Dermis blood vessel endothelial cell (primary cell): ENCODE results near the gene ERMP1. TPM values are rescaled to one million over a fixed set of nuclear protein-coding genes. Genes with fewer than 3 reads are reported as not detected.
"Not testable (repeated sequence)": the region's sequence is repeated elsewhere in the genome, so short reads cannot be mapped to it uniquely, and the experiment has no call there.

ENCODE experiments used
- DNase-seq: peaks from one replicate; pipeline ENCODE4 v3.0.0; 2010
- total RNA-seq: library from RNA; depleted of rRNA; stranded (reverse); fragments of >200 nt; gene quantifications from 2 replicates; pipeline ENCODE4 v1.2.3, GENCODE V29; 2014

ERMP1 gene
- 36.6 and 45.9 TPM in 2 replicates for total RNA-seq

- DNase-seq = peak; percentile 91
Observed at GRCh38 chr9:5832538-5833529, at the start of gene ERMP1. Gene ERMP1, minus strand, starts transcription at chr9:5833117. Its CDS starts 90 bp downstream, at chr9:5833027.

DNA sequence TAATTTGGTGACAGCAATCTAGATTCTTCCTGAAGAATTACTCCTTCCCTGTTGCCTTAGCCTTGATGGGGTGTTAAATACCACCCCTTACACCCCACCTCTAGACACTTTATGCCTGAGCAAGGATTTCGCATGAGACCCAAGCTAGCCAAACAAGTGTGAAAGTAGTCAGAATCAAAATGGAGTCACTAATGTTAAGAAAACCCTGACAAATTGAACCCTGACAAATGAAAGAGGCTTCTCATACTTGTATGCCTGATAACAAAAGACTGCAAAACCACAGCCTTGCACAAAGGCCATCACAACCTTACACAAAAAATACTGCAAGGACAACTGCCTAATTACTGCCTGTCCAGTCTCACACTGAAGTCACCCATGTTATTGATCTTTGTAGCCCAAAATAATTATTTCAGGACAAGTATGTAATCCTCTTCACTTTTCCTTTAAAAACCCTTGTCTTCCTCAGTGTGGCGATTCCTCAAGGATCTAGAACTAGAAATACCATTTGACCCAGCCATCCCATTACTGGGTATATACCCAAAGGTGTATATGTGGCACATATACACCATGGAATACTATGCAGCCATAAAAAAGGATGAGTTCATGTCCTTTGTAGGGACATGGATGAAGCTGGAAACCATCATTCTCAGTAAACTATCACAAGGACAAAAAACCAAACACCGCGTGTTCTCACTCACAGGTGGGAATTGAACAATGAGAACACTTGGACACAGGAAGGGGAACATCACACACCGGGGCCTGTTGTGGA is 49.5 kb upstream of the ERMP1 start:
- not testable (repeated sequence) for DNase-seq

DNA sequence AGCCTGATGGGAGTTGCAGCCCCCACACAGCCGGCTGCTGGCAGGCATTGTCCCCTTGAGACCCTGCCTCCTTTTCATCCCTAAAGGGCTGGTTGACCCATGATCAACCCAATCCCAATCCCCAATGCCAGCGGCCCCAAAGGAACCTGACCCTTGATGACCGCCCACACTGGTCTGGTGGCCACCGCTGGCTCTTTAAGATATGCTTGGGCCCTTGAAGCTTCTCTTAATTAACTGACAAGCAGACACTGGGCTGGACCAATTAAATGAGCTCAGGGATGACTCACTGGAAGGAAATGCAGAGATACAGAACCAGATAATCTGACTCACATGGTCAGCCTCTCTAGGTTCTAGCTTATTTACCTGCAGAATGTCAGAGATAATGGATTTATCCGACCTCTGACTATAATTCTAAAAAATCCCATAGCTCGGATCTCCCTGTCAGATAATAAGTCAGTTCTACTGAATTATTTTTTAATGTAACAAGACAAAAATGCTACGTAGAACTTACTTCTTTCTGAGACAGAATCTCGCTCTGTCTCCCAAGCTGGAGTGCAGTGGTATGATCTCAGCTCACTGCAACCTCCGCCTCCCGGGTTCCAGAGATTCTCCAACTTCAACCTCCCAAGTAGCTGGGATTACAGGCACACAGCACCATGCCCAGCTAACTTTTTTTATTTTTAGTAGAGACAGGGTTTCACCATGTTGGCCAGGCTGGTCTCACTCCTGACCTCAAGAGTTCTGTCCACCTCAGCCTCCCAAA is 46.7 kb upstream of the ERMP1 start:
- peak; percentile 58 for DNase-seq

DNA sequence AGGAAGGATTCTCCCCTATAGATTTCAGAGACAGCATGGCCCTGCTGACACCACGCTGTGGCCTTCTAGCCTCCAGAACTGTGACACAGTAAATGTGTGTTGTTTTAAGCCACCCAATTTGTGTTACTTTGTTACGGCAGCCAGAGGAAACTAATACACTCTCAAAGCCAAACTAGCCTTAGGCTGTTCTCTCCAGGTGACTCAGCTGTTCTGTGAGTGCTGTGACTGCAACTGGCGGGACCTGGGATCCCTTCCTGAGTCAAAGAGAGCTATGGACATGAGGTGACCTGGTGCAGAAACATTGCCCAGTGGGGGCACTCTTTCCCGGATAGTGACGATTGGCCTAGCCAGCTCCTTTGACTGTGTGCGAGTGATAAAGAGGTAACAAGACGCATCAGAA is 43.8 kb upstream of the ERMP1 start:
- no peak for DNase-seq

GRCh38 chr9:5876026-5876425 is 43.1 kb upstream of the ERMP1 start:
- no peak for DNase-seq

- no peak for DNase-seq
Observed at GRCh38 chr9:5874048-5874447, 41.1 kb upstream of the ERMP1 start.

DNA sequence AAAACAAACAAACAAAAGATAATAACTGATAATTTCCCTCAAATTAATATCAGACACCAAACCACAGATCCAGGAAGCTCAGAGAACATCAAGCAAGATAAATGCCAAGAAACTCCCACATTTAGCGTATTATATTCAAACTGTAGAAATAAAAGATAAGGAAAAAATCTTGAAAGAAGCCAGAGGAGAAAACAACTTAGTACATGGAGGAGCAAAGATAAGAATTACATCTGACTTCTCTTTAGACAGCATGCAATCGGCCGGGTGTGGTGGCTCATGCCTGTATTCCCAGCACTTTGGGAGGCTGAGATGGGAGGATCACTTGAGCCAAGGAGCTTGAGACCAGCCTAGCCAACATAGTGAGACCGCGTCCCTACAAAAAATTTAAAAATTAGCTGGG is 40.5 kb upstream of the ERMP1 start:
- no peak for DNase-seq

- DNase-seq = no peak
Observed at GRCh38 chr9:5872511-5872910, 39.6 kb upstream of the ERMP1 start.

- peak; percentile 42 for DNase-seq
Observed at GRCh38 chr9:5871785-5872184, 38.9 kb upstream of the ERMP1 start.

GRCh38 chr9:5870691-5871090 is 37.8 kb upstream of the ERMP1 start:
- DNase-seq = peak; percentile 63

DNA sequence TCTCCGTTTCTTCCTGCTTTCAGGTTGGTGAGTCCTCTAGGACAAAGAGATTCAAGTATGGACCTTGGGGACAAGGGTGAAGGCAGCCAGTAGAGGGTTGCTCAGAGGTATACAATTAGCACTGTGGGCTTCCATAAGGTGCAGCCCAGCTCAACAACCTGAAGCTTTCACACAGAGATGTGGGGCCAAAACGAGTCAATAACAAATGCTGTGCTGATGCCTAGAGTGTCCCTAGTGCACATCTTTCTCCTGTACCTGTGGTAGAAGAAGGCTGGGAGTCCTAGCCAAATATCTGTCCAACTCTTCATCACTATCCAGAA is 37.1 kb upstream of the ERMP1 start:
- no peak for DNase-seq

- DNase-seq = no peak
Observed at GRCh38 chr9:5869315-5870019, 36.5 kb upstream of the ERMP1 start.

DNA sequence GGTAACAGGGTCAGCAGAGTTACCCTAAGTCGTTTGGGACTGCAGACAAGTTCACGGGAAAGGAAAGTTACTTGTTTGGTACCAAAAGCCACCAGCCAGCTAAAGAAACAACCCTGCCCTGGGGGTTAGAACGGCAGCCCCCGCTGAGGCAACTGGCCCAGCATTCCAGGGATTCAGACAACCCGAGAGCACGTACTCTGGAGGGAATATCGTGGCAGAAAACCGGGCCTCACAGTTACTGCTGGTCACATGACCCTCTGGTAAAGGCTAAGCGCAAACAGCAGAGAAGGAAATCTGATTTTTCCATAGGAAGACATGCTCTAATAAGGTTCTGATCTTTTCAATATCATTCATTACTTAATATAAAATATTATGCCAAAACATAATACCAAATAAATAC is 35.3 kb upstream of the ERMP1 start:
- DNase-seq = no peak

DNA sequence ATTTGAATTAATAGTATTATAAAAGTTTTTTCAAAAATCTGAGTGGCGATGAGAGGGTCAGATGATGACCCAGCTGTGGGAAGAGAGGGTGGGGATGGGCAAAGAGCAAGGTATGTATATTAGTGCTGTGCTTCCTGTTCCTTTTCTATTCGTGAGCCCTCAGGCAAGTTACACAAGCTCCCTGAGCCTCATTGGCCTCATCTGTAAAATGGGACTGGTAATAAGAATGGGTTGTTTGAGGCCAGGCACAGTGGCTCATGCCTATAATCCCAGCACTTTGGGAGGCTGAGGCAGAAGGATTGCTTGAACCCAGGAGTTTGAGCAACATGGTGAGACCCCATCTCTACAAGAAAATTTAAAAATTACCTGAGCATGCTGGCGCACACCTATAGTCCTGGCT is 33.8 kb upstream of the ERMP1 start:
- DNase-seq = no peak

GRCh38 chr9:5866272-5866671 is 33.4 kb upstream of the ERMP1 start:
- no peak for DNase-seq

DNA sequence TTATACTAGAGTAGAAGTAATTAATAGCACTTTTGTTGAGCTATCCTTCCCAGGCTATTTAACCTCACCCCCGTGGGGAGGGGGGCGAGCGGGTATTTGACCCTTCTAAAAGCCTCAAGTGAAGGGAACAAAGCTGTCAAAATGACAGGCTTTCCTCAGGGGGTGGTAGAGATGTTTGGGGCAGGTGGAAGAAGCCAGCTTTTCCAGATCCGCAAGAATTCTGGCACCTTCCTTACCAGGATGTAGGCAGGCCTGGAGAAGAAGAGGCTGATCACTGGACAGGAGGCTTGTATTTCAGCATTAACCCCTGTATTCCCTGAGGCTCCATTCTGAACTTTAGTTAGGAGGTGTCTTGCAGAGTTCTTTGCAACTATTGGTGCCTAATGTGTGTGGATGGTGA is 31.5 kb upstream of the ERMP1 start:
- DNase-seq = no peak

DNA sequence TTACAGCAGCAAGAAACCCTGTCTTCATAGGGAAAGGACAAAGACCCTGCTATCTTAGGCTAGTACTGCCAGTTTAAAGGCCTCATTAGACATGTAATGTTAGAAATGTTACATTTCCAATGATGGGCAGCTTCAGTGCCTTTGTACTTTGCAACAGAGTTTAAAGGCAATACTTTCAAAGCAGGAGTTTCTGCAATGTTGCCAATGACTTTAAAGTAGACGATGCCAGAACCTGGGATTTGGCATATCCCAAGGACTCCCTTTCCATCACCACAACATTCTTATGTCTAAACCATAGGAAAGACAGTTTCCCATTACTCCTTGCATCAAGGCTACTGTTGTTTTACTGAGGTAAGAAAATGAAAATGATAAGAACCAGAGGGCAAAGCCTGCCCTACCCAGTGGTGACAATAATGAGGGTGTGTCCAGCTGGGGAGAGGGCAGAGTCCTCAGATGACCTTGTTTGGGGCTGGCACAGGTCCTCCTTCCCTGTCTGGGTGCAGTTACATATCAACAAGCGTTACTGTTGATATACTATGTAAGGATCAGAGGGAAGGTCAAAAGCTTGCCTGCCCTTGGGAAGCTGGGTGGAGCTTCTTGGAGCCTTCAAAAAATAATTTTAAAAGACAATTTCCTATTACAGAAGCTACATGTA is 30.3 kb upstream of the ERMP1 start:
- no peak for DNase-seq

GRCh38 chr9:5858833-5859232 is 25.9 kb upstream of the ERMP1 start:
- no peak for DNase-seq

DNA sequence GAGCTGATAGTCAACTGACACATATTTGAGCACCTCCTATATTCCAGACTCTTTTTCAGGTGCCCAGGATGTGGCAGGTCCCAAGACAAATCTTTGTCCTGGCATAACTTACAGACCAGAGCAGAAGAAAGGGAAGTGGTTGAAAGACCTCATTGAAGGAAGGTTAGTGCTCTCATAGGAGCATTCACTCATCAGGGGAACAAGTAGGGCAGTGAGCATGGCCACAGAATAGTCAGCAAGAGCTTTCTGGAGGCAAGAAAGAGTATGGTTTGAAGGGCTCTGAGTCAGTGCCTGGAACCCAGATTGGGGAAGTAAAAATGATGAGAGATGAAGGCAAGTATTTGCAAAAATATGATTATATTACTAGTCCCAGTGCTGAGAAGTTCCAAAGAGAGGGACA is 25.0 kb upstream of the ERMP1 start:
- DNase-seq = no peak

DNA sequence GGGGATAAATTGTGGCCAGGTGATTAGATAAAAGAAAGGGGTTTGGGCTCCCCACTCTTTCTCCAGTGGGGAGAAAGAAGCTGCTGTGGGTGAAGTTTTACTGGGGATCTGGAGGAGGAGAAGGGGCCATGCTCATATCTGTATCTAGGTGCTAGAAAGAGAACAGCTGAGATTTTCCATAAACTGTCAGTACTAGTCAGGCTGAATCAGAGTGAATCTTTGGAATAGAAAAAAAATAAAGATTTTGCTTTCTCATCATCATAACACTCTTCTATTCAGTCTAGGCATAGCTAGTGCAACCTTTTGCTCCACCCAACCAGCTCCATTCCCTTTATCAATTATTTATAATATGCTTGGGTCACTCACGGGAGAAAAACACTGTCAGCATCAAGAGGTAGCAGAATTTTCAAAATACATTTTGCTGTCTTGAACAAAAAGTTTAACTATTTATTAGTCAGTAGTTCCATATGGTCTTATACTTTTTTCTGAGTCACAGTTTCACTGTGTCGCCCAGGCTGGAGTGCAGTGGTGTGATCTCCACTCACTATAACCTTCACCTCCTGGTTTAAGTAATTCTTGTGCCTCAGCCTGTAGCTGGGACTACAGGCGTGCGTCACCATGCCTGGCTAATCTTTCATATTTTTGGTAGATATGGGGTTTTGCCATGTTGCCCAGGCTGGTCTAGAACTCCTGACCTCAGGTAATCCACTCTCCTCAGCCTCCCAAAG is 21.3 kb upstream of the ERMP1 start:
- DNase-seq = no peak

DNA sequence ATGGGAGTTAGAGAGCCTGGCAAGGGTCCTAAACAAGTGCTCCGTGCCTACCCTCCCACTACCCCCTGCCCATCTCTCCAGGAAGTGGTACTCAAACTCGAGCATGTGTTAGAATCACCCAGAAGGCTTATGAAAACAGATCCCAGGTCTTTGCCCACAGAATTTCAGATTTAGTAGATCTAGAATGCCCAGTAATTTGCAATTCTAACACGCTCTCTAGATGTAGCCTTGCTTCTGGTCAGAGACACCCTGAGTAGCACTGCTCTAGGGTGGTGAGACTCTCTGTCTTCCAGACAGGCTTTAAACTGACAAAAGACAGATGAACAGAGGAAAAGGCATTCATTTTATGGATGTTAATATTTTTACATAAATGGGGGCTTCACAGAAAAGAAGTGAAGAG is 20.7 kb upstream of the ERMP1 start:
- no peak for DNase-seq
